HEK293 (cell line): ENCODE data around the gene UBXN1.
A peak's percentile ranks its signal among the peaks of the same experiment; 100 is the strongest.

Experiments used
- CTCF ChIP-seq: fragments of 450-650 bp; formaldehyde crosslinking; IDR thresholded peaks from 2 replicates; pipeline ENCODE4 v1.5.1; 2016; ENCODE audit warnings: missing biosample characterization, missing genetic modification characterization
- KLF10 ChIP-seq: fragments of 450-650 bp; IDR thresholded peaks from 2 replicates; pipeline ENCODE4 v1.5.1; 2018; ENCODE audit warnings: missing biosample characterization, mild to moderate bottlenecking, missing genetic modification characterization
- ZNF19 ChIP-seq: fragments of 450-650 bp; formaldehyde crosslinking; IDR thresholded peaks from 2 replicates; pipeline ENCODE4; 2016; ENCODE audit warnings: missing biosample characterization, missing genetic modification characterization, low read depth

GRCh38 chr11:62721994-62722393, 43.1 kb upstream of the UBXN1 start:
- TF ChIP-seq CTCF (tag by site-specific recombination) (0 out of 2 replicates have a peak, but pooled peaks have one; percentile 8), ZNF19 (tag by site-specific recombination) (no peak), KLF10 (tag by site-specific recombination) (no peak)
